Adrenal gland (tissue), 5 donors: ENCODE measurements around the gene CDH6.

Experiments used
- CTCF ChIP-seq, 6 experiments: fragments of 450-650 bp in 4 of 6; fragments of 200-600 bp in 2 of 6; sonication (generic) in 1 of 6; IDR thresholded peaks; 1 replicate in 5 of 6; 2 replicates in 1 of 6; pipeline versions ENCODE4 v1.5.1 to v1.8.0; 2016 to 2021; ENCODE audit warnings: antibody characterized with exemption in 6 of 6, mild to moderate bottlenecking in 2 of 6, moderate library complexity in 1 of 6
- POLR2A ChIP-seq, 2 donors: fragments of 450-650 bp; IDR thresholded peaks; one replicate each; pipeline ENCODE4 v1.6.1; 2017; ENCODE audit warnings: antibody characterized with exemption in 2 of 2, mild to moderate bottlenecking in 2 of 2, moderate library complexity in 1 of 2
- donor health status: DM: no; HTN: no; CAD: no.

- TF ChIP-seq POLR2A (IDR thresholded peaks at IDR 0.05) (no peak), CTCF (IDR thresholded peaks at IDR 0.05) (no peak)
These were observed 12.0 kb upstream of the CDH6 start for GRCh38 chr5:31181376-31181987.
